HCT116 (cell line): Measurements from ENCODE around the gene SLBP. TPM values are rescaled to one million over a fixed set of nuclear protein-coding genes. Genes with fewer than 3 reads are reported as not detected.

ENCODE experiments used
- ATAC-seq: fragments of 200-7000 bp; cut with Tn5 transposase; 2 replicates; pipeline ENCODE4 v1.9.1; 2020; ENCODE audit warnings: mild to moderate bottlenecking, moderate library complexity
- BruUV-seq: library from RNA; stranded (reverse); fragments of 400-500 nt; replicated peaks from 2 replicates; lab custom pipeline; 2021; lab: Mats Ljungman, UMichigan
- CTCF ChIA-PET: fragments of 300-600 bp; sonication (Branson Sonifier 250); formaldehyde crosslinking; loops from one replicate; lab custom pipeline; 2021; ENCODE audit warnings: antibody characterized with exemption; lab: Charles Lee
- POLR2A ChIA-PET: fragments of 300-600, 350-600 bp; sonication (Branson Sonifier 250); formaldehyde crosslinking; loops from one replicate; lab custom pipeline; 2021; ENCODE audit warnings: antibody characterized with exemption; lab: Charles Lee
- RAD21 ChIA-PET, 2 experiments: fragments of 300-600 bp; sonication (Branson Sonifier 250); formaldehyde crosslinking; loops; one replicate each; lab custom pipeline; 2023; ENCODE audit warnings: low total read pairs in 2 of 2; ENCODE audit not compliant: uncharacterized antibody in 2 of 2, unreplicated experiment in 2 of 2, low non-redundant PET in 1 of 2; lab: Charles Lee
- DNase-seq: peaks from one replicate; pipeline ENCODE4 v3.0.0-alpha.2; 2010; ENCODE audit warnings: low read depth, low spot score
- H2AFZ ChIP-seq: fragments of 200-600 bp; shearing (Covaris generic), sonication (generic); 2 replicates; pipeline ENCODE4 v1.6.1; 2017; ENCODE audit warnings: low read depth, mixed run types, mixed read lengths, antibody characterized with exemption, low read length; ENCODE audit not compliant: poor library complexity, severe bottlenecking
- H3K27ac ChIP-seq: 2 replicates; pipeline ENCODE4 v1.5.1; 2012; ENCODE audit warnings: low read depth, low read length
- H3K27me3 ChIP-seq: fragments of 200-600 bp; sonication (generic); 2 replicates; pipeline ENCODE4 v1.6.1; 2016; ENCODE audit warnings: mixed run types, low read length, mixed read lengths; ENCODE audit not compliant: insufficient read depth
- H3K36me3 ChIP-seq, 2 experiments: fragments of 200-500 bp in 1 of 2; fragments of 200-600 bp in 1 of 2; sonication (Bioruptor generic) in 1 of 2; sonication (generic) in 1 of 2; 2 replicates each; pipeline versions ENCODE4 v1.5.1 to v1.6.1; 2014 to 2016; ENCODE audit warnings: low read length in 2 of 2, inconsistent platforms in 1 of 2, mixed read lengths in 1 of 2, mixed run types in 1 of 2; ENCODE audit not compliant: insufficient read depth in 2 of 2, control insufficient read depth in 1 of 2
- H3K4me1 ChIP-seq, 2 experiments: fragments of 200-600 bp in 1 of 2; sonication (generic) in 1 of 2; 2 replicates each; pipeline versions ENCODE4 v1.5.1 to v1.6.1; 2012 to 2017; ENCODE audit warnings: low read length in 2 of 2, inconsistent platforms in 1 of 2, mild to moderate bottlenecking in 1 of 2, mixed read lengths in 1 of 2, mixed run types in 1 of 2, moderate library complexity in 1 of 2; ENCODE audit not compliant: insufficient read depth in 2 of 2, control insufficient read depth in 1 of 2
- H3K4me2 ChIP-seq: fragments of 200-600 bp; sonication (generic); 2 replicates; pipeline ENCODE4 v1.6.1; 2017; ENCODE audit warnings: mixed run types, low read length, mixed read lengths
- H3K4me3 ChIP-seq, 2 experiments: fragments of 200-600 bp in 1 of 2; sonication (generic) in 1 of 2; replicated peaks in 1 of 2; 2 replicates each; pipeline ENCODE4 v1.5.1; 2011 to 2016; ENCODE audit warnings: low read length in 2 of 2, control low read depth in 1 of 2, low read depth in 1 of 2, mild to moderate bottlenecking in 1 of 2, mixed read lengths in 1 of 2, mixed run types in 1 of 2
- H3K79me2 ChIP-seq: fragments of 200-600 bp; sonication (generic); 2 replicates; pipeline ENCODE4 v1.6.1; 2017; ENCODE audit warnings: mild to moderate bottlenecking, mixed run types, low read length, moderate library complexity, mixed read lengths; ENCODE audit not compliant: insufficient read depth
- H3K9ac ChIP-seq: fragments of 200-600 bp; sonication (generic); 2 replicates; pipeline ENCODE4 v1.6.1; 2016; ENCODE audit warnings: low read length, mixed read lengths
- H3K9me2 ChIP-seq: fragments of 200-600 bp; sonication (generic), shearing (Covaris generic); 2 replicates; pipeline ENCODE4 v1.6.1; 2017; ENCODE audit warnings: mixed run types, mild to moderate bottlenecking, moderate library complexity; ENCODE audit not compliant: insufficient read depth
- H3K9me3 ChIP-seq, 2 experiments: fragments of 200-500 bp in 1 of 2; fragments of 200-600 bp in 1 of 2; sonication (Bioruptor generic) in 1 of 2; sonication (generic) in 1 of 2; 2 replicates each; pipeline ENCODE4 v1.6.1; 2014 to 2017; ENCODE audit warnings: low read length in 2 of 2, mixed read lengths in 2 of 2, inconsistent platforms in 1 of 2, low read depth in 1 of 2, mild to moderate bottlenecking in 1 of 2, mixed run types in 1 of 2, moderate library complexity in 1 of 2; ENCODE audit not compliant: control insufficient read depth in 1 of 2, insufficient read depth in 1 of 2
- H4K20me1 ChIP-seq: fragments of 200-600 bp; sonication (generic), shearing (Covaris generic); 2 replicates; pipeline ENCODE4 v1.6.1; 2017; ENCODE audit warnings: mixed run types, mild to moderate bottlenecking, moderate library complexity; ENCODE audit not compliant: insufficient read depth
- CBX3 ChIP-seq: IDR thresholded peaks from 2 replicates; pipeline ENCODE4 v1.6.1; 2012; ENCODE audit warnings: low read depth
- CEBPB ChIP-seq: IDR thresholded peaks from 2 replicates; pipeline ENCODE4 v1.6.1; 2012; ENCODE audit warnings: low read depth
- EGR1 ChIP-seq: IDR thresholded peaks from 2 replicates; pipeline ENCODE4 v1.6.1; 2012; ENCODE audit warnings: low read depth
- EZH2 ChIP-seq: fragments of 200-600 bp; sonication (generic); IDR thresholded peaks from 2 replicates; pipeline ENCODE4 v1.6.1; 2017; ENCODE audit warnings: antibody characterized with exemption, mixed run types
- FOSL1 ChIP-seq: IDR thresholded peaks from 2 replicates; pipeline ENCODE4 v1.6.1; 2012; ENCODE audit warnings: low read depth
- JUND ChIP-seq: IDR thresholded peaks from 2 replicates; pipeline ENCODE4 v1.6.1; 2012
- SIN3A ChIP-seq: IDR thresholded peaks from 2 replicates; pipeline ENCODE4 v1.6.1; 2012; ENCODE audit warnings: low read depth
- SP1 ChIP-seq: IDR thresholded peaks from 2 replicates; pipeline ENCODE4 v1.6.1; 2012; ENCODE audit warnings: low read depth
- YY1 ChIP-seq: IDR thresholded peaks from 2 replicates; pipeline ENCODE4 v1.6.1; 2011; ENCODE audit warnings: low read length, low read depth, moderate library complexity, mild to moderate bottlenecking; ENCODE audit not compliant: insufficient replicate concordance; ENCODE audit errors: extremely low read depth
- ZNF274 ChIP-seq: fragments of 200-500 bp; sonication (Bioruptor generic); IDR thresholded peaks from 2 replicates; pipeline ENCODE4 v1.6.1; 2014; ENCODE audit warnings: mild to moderate bottlenecking, low read depth, low read length, inconsistent platforms
- intact Hi-C: fragments of 100-400 bp; cut with micrococcal nuclease; formaldehyde crosslinking; loops from 2 replicates; pipeline ENCODE4 v1.10.0; 2022
- total RNA-seq: library from RNA; stranded (reverse); gene quantifications from one replicate; pipeline ENCODE4 v1.2.1, GENCODE V29; 2021; ENCODE audit not compliant: unreplicated experiment
- TF ChIP-seq, protein P1 (sequence below): IDR thresholded peaks from 2 replicates; pipeline ENCODE4 v1.6.1; 2012
- TF ChIP-seq, protein P2 (sequence below): IDR thresholded peaks from 2 replicates; pipeline ENCODE4 v1.6.1; 2012
- TF ChIP-seq, protein P3 (sequence below): IDR thresholded peaks from 2 replicates; pipeline ENCODE4 v1.6.1; 2012; ENCODE audit warnings: low read depth

The SLBP gene
- total RNA-seq, 1 experiment from 2014 or later = 101 TPM

DNA sequence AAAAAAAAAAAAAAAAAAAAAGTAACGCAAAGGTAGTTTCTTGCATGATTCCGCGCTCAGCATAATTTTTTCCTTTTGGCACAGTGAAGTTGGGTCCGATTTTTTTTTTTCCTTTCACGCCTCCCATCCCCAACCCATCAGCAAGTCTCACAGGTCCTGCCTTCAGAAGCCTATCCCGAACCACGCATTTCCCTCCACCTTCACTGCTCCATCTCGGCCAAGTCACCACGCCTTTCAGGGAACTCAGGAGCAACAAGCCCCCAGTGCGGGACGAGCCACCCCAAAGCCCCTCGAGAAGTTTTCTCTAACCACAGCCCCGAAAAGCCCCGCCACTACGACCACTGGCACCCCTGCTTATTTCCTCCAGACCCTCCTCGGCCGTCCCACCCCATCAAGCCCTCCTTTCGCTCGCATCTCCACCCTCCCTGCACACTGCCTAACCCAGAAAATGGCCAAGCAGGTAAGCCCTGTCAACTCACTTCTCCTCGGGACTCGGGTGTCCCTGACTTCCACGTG, 1.0 kb downstream of the SLBP start:
- H3K9me2 ChIP-seq = no peaks in the 10 kb centered on the region
- BruUV-seq = no TSS peak
- ATAC-seq (no peak), DNase-seq (no peak)
- peaks cover 26% of the 10 kb centered on the region; the same call in 1 of the 2 replicates for H4K20me1 ChIP-seq
- no peak overlapping the region for H2AFZ ChIP-seq
- H3K4me3 ChIP-seq = peak overlapping the region; percentile 71 to 98
- peaks cover 11 to 39% of the 10 kb centered on the region in 2 experiments; a peak in 3 of 4 replicates for H3K4me1 ChIP-seq
- H3K9ac ChIP-seq = peak overlapping the region; percentile 95
- CTCF ChIA-PET = interaction anchor here (1.8 kb wide), 1 partner anchor 18 kb away, joined by 10 read pairs; no protein-coding TSS in a partner anchor
- TF ChIP-seq ZNF274 (no peak), CEBPB (no peak), SIN3A (no peak), FOSL1 (no peak), EZH2 (no peak), JUND (no peak), SP1 (no peak), CBX3 (no peak), YY1 (no peak), EGR1 (no peak)
- TF ChIP-seq, protein P1, sequence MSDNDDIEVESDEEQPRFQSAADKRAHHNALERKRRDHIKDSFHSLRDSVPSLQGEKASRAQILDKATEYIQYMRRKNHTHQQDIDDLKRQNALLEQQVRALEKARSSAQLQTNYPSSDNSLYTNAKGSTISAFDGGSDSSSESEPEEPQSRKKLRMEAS = no peak
- TF ChIP-seq, protein P2, sequence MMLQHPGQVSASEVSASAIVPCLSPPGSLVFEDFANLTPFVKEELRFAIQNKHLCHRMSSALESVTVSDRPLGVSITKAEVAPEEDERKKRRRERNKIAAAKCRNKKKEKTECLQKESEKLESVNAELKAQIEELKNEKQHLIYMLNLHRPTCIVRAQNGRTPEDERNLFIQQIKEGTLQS = no peak
- TF ChIP-seq, protein P3, sequence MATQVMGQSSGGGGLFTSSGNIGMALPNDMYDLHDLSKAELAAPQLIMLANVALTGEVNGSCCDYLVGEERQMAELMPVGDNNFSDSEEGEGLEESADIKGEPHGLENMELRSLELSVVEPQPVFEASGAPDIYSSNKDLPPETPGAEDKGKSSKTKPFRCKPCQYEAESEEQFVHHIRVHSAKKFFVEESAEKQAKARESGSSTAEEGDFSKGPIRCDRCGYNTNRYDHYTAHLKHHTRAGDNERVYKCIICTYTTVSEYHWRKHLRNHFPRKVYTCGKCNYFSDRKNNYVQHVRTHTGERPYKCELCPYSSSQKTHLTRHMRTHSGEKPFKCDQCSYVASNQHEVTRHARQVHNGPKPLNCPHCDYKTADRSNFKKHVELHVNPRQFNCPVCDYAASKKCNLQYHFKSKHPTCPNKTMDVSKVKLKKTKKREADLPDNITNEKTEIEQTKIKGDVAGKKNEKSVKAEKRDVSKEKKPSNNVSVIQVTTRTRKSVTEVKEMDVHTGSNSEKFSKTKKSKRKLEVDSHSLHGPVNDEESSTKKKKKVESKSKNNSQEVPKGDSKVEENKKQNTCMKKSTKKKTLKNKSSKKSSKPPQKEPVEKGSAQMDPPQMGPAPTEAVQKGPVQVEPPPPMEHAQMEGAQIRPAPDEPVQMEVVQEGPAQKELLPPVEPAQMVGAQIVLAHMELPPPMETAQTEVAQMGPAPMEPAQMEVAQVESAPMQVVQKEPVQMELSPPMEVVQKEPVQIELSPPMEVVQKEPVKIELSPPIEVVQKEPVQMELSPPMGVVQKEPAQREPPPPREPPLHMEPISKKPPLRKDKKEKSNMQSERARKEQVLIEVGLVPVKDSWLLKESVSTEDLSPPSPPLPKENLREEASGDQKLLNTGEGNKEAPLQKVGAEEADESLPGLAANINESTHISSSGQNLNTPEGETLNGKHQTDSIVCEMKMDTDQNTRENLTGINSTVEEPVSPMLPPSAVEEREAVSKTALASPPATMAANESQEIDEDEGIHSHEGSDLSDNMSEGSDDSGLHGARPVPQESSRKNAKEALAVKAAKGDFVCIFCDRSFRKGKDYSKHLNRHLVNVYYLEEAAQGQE = no peak
- intact Hi-C loops = no loop called here
- POLR2A ChIA-PET = interaction anchor here (1.7 kb wide), 1 partner anchor 10 kb away, joined by 19 read pairs; the partner anchor contains the start of genes TACC3 and TMEM129
- H3K79me2 ChIP-seq = peaks cover 88% of the 10 kb centered on the region
- H3K27me3 ChIP-seq = no peaks in the 10 kb centered on the region
- RAD21 ChIA-PET = no interaction called here
- no peaks in the 10 kb centered on the region for H3K9me3 ChIP-seq
- H3K4me2 ChIP-seq = peak overlapping the region; percentile 92
- H3K36me3 ChIP-seq = peaks cover 6 to 24% of the 10 kb centered on the region in 2 experiments; a peak in 3 of 4 replicates
- peak overlapping the region; percentile 100 for H3K27ac ChIP-seq
